Measurements from ENCODE around the gene VPS13D.

VPS13D gene

GRCh38 chr1:12409681-12410080 is 179.9 kb downstream of the VPS13D start:
- H3K4me3 ChIP-seq (ENCODE audit: low read length) = no peak overlapping the region
- TF ChIP-seq CTCF (conservative IDR thresholded peaks at IDR 0.05; ENCODE audit: low read length) = no peak
- no peak for DNase-seq (ENCODE audit: low read depth)

- TF ChIP-seq CTCF (conservative IDR thresholded peaks at IDR 0.05; ENCODE audit: low read length) = no peak
- DNase-seq (ENCODE audit: low read depth) = no peak
- H3K4me3 ChIP-seq (ENCODE audit: low read length) = no peak overlapping the region
Observed at GRCh38 chr1:12410351-12410750, 180.5 kb downstream of the VPS13D start.

GRCh38 chr1:12411098-12411497 is 181.3 kb downstream of the VPS13D start:
- H3K4me3 ChIP-seq (ENCODE audit: low read length) = no peak overlapping the region
- no peak for TF ChIP-seq CTCF (conservative IDR thresholded peaks at IDR 0.05; ENCODE audit: low read length)
- no peak for DNase-seq (ENCODE audit: low read depth)

GRCh38 chr1:12411747-12412146 is 181.9 kb downstream of the VPS13D start:
- no peak for TF ChIP-seq CTCF (conservative IDR thresholded peaks at IDR 0.05; ENCODE audit: low read length)
- no peak for DNase-seq (ENCODE audit: low read depth)
- H3K4me3 ChIP-seq (ENCODE audit: low read length) = no peak overlapping the region

- no peak for TF ChIP-seq CTCF (conservative IDR thresholded peaks at IDR 0.05; ENCODE audit: low read length)
- no peak for DNase-seq (ENCODE audit: low read depth)
- no peak overlapping the region for H3K4me3 ChIP-seq (ENCODE audit: low read length)
Observed at GRCh38 chr1:12412439-12412838, 182.6 kb downstream of the VPS13D start.

- H3K4me3 ChIP-seq (ENCODE audit: low read length) = no peak overlapping the region
- no peak for DNase-seq (ENCODE audit: low read depth)
- no peak for TF ChIP-seq CTCF (conservative IDR thresholded peaks at IDR 0.05; ENCODE audit: low read length)
Observed at GRCh38 chr1:12413664-12414410, 184.0 kb downstream of the VPS13D start.

GRCh38 chr1:12414444-12415018 is 184.7 kb downstream of the VPS13D start:
- no peak for TF ChIP-seq CTCF (conservative IDR thresholded peaks at IDR 0.05; ENCODE audit: low read length)
- H3K4me3 ChIP-seq (ENCODE audit: low read length) = no peak overlapping the region
- no peak for DNase-seq (ENCODE audit: low read depth)

All from AG10803 (cell line).